Gastroesophageal sphincter (tissue), 3 donors: ENCODE data around the gene RANBP17.

Experiments used
- EP300 ChIP-seq: sonication (generic); formaldehyde crosslinking; IDR thresholded peaks from one replicate; pipeline ENCODE4 v1.6.1; 2017; ENCODE audit warnings: antibody characterized with exemption, mild to moderate bottlenecking
- POLR2A ChIP-seq, 2 donors: fragments of 450-650 bp; IDR thresholded peaks; one replicate each; pipeline ENCODE4 v1.6.1; 2017; ENCODE audit warnings: antibody characterized with exemption in 2 of 2, mild to moderate bottlenecking in 2 of 2, moderate library complexity in 1 of 2
- POLR2AphosphoS5 ChIP-seq: sonication (generic); formaldehyde crosslinking; IDR thresholded peaks from one replicate; pipeline ENCODE4 v1.6.1; 2017; ENCODE audit warnings: antibody characterized with exemption
- TF ChIP-seq, protein P1 (sequence below), 4 experiments: fragments of 200-600 bp in 2 of 4; fragments of 450-650 bp in 2 of 4; sonication (generic) in 1 of 4; IDR thresholded peaks; one replicate each; pipeline ENCODE4 v1.5.1; 2017 to 2019; ENCODE audit warnings: antibody characterized with exemption in 4 of 4, mild to moderate bottlenecking in 2 of 4, moderate library complexity in 2 of 4

DNA sequence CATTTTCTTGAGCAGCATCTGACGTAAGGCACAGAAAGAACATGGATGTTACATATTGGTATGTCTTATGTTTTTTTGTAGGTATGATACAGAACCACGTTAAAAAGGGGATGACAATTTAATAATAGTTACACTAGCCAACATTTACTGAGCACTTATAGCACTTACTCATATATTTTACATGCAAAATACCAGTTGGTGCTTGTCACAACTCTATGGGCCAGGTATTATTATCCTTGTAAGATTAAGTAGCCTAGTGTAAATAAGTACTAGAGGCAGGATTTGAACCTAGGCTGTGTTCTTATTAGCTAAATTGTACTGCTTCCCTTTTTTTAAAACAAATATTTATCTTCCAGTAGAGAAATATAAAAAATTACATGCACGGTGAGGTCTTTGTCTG lies 83.5 kb downstream of the RANBP17 start:
- TF ChIP-seq, protein P1, sequence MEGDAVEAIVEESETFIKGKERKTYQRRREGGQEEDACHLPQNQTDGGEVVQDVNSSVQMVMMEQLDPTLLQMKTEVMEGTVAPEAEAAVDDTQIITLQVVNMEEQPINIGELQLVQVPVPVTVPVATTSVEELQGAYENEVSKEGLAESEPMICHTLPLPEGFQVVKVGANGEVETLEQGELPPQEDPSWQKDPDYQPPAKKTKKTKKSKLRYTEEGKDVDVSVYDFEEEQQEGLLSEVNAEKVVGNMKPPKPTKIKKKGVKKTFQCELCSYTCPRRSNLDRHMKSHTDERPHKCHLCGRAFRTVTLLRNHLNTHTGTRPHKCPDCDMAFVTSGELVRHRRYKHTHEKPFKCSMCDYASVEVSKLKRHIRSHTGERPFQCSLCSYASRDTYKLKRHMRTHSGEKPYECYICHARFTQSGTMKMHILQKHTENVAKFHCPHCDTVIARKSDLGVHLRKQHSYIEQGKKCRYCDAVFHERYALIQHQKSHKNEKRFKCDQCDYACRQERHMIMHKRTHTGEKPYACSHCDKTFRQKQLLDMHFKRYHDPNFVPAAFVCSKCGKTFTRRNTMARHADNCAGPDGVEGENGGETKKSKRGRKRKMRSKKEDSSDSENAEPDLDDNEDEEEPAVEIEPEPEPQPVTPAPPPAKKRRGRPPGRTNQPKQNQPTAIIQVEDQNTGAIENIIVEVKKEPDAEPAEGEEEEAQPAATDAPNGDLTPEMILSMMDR (IDR thresholded peaks at IDR 0.05), result no peak
- no peak for TF ChIP-seq POLR2A (IDR thresholded peaks at IDR 0.05)
- TF ChIP-seq EP300, result no peak
- TF ChIP-seq POLR2AphosphoS5, result no peak
